Right cardiac atrium (tissue), 5 donors: ENCODE data around the gene IFT43. TPM values are rescaled to one million over a fixed set of nuclear protein-coding genes. Genes with fewer than 3 reads are reported as not detected.

Source experiments
- ATAC-seq, 2 donors: fragments of 200-7000 bp; cut with Tn5 transposase; one replicate each; pipeline versions ENCODE4 v1.8.0 to v1.9.1; 2020; ENCODE audit warnings: moderate library complexity in 2 of 2, mild to moderate bottlenecking in 1 of 2
- DNase-seq, 3 donors: peaks; one replicate each; pipeline ENCODE4 v3.0.0-alpha.2; 2020
- H3K27ac ChIP-seq: one replicate; pipeline ENCODE4 v1.5.1; 2013; ENCODE audit warnings: mild to moderate bottlenecking, low read length, control low read depth, moderate library complexity
- H3K27me3 ChIP-seq: one replicate; pipeline ENCODE4 v1.6.1; 2013; ENCODE audit not compliant: control insufficient read depth, insufficient read depth
- H3K4me1 ChIP-seq: one replicate; pipeline ENCODE4 v1.6.1; 2013; ENCODE audit warnings: low read length; ENCODE audit not compliant: control insufficient read depth, insufficient read depth
- H3K4me3 ChIP-seq: one replicate; pipeline ENCODE4 v1.5.1; 2013; ENCODE audit warnings: low read length, control low read depth
- H3K9me3 ChIP-seq: one replicate; pipeline ENCODE4 v1.6.1; 2013; ENCODE audit warnings: low read length; ENCODE audit not compliant: control insufficient read depth
- WGBS: extraction: QIAGEN DNeasy Blood & Tissue Kit; methylation state at CpG from one replicate; pipeline ENCODE4 v1.1.7; 2013; 5-methylcytosine and 5-hydroxymethylcytosine counted together
- intact Hi-C, 4 donors: fragments of 100-400 bp; cut with DNase I; formaldehyde crosslinking; loops; one replicate each; pipeline versions ENCODE4 v1.11.0 to v1.14.0; 2022 to 2023
- polyA plus RNA-seq: library from polyadenylated mRNA; stranded (reverse); fragments of 200-250 nt; gene quantifications from one replicate; pipeline ENCODE4 v1.2.3, GENCODE V29; 2013
- total RNA-seq, 4 donors: library from RNA; stranded (reverse); fragmentation: NEBNext Ultra II Directional; extraction: Animal tissue kit (Norgen Biotek cat#: 25700); gene quantifications; one replicate each; pipeline ENCODE4 v1.2.1, GENCODE V29; 2021
- donor health status: healthy with polysubstance abuse.
- donor health status: DM: no; HTN: yes; CAD: no.
- donor health status: DM: no; HTN: no; CAD: no.
- donor health status: DM: no; HTN: yes; CAD: no; lungs with severe emphysema.
- donor health status: DM: yes; HTN: yes; CAD: no.

Gene IFT43
- total and polyA plus RNA-seq, 5 donors: 46.1 to 76.2 (median 58.5) TPM

DNA sequence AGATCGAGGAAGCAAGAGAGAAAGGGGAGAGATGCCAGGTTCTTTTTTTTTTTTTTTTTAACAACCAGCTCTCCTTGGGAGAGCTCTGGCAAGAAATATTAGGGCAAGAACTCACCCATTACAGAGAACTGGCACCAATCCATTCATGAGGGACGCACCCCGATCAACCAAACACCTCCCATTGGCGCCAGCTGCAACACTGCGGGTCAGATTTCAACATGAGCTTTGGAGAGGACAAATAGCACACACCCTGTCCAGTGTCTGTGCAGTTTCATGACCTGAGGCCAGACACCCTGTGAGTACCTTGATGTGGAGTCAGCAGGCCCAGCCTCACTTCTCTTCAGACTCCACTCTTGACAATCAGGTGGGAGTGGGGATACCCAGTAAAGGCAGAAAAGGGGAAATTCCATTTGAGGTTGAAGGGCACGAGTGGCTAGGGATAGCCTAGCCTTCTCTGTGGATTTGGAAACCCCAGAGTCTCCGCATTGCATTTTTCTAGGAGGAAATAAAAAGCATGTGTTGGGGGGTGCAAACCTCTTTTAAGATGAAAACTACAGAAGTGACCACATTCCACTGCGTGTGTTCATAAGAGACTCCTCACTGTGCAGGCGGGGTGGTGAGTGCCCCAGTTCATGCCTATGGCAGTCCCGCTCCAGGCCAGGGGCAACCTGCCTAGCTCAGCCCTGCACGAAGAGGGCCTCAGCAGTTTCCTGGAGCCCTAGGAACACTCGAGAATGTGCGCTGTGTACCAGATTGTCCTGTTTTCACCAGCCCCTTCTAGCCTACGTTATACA is 123.7 kb downstream of the IFT43 start:
- Histone ChIP-seq H3K9me3 (no peaks in the 10 kb centered on the region), H3K27me3 (no peaks in the 10 kb centered on the region), H3K27ac (no peak overlapping the region), H3K4me3 (no peak overlapping the region), H3K4me1 (no peaks in the 10 kb centered on the region)
- no peak for DNase-seq
- intact Hi-C loops: no loop called here
- 78% methylated on average over 14 of the region's 14 CpGs for WGBS
- no peak for ATAC-seq

- H3K9me3 ChIP-seq: no peaks in the 10 kb centered on the region
- no peaks in the 10 kb centered on the region for H3K27me3 ChIP-seq
- no peak overlapping the region for H3K27ac ChIP-seq
- no peak for DNase-seq
- ATAC-seq: no peak
- no peak overlapping the region for H3K4me3 ChIP-seq
- no peaks in the 10 kb centered on the region for H3K4me1 ChIP-seq
- intact Hi-C loops: no loop called here
- WGBS: 50% methylated on average over 22 of the region's 22 CpGs
These were observed 127.5 kb downstream of the IFT43 start for GRCh38 chr14:76112889-76113624.

- 48% methylated on average over 8 of the region's 8 CpGs for WGBS
- H3K4me3 ChIP-seq: no peak overlapping the region
- no peak for ATAC-seq
- no peak overlapping the region for H3K27ac ChIP-seq
- no peak for DNase-seq
- no peaks in the 10 kb centered on the region for H3K9me3 ChIP-seq
- H3K4me1 ChIP-seq: no peaks in the 10 kb centered on the region
- intact Hi-C loops: no loop called here
- no peaks in the 10 kb centered on the region for H3K27me3 ChIP-seq
These were observed 128.1 kb downstream of the IFT43 start for GRCh38 chr14:76113691-76114090.

DNA sequence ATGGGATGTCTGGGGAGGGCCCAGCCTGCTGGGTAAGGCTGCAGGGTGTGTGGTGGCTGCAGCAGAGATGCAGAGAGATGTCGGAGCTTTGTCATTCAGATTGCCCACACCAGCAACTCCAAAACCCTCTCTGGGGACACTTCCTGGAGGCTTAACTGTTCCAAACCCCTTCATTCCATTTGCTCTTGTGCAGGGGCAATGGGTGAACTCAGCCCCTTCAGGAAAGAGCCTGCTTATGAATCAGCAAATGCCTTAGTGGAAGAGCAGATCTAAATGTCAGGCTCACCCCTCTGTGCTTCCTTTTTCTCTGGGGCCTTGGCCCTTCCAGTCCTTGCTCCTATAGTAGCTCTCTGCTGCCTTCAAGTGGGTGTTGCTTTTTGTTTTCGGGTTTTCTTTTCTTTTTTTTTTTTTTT is 129.5 kb downstream of the IFT43 start:
- ATAC-seq (no peak), DNase-seq (no peak)
- Histone ChIP-seq H3K4me3 (no peak overlapping the region), H3K9me3 (no peaks in the 10 kb centered on the region), H3K27ac (no peak overlapping the region), H3K4me1 (no peaks in the 10 kb centered on the region), H3K27me3 (no peaks in the 10 kb centered on the region)
- WGBS: 75% methylated on average over 2 of the region's 2 CpGs
- intact Hi-C loops: no loop called here

GRCh38 chr14:76117789-76118484 is 132.4 kb downstream of the IFT43 start:
- no peaks in the 10 kb centered on the region for H3K9me3 ChIP-seq
- H3K27me3 ChIP-seq: no peaks in the 10 kb centered on the region
- whole genome bisulfite sequencing: 56% methylated on average over 16 of the region's 16 CpGs
- DNase-seq: no peak
- intact Hi-C loops: no loop called here
- H3K27ac ChIP-seq: no peak overlapping the region
- H3K4me1 ChIP-seq: no peaks in the 10 kb centered on the region
- H3K4me3 ChIP-seq: no peak overlapping the region
- no peak for ATAC-seq

GRCh38 chr14:76118594-76118993 is 133.0 kb downstream of the IFT43 start:
- 81% methylated on average over 4 of the region's 4 CpGs for WGBS
- Histone ChIP-seq H3K27ac (no peak overlapping the region), H3K4me3 (no peak overlapping the region), H3K9me3 (no peaks in the 10 kb centered on the region), H3K27me3 (no peaks in the 10 kb centered on the region), H3K4me1 (no peaks in the 10 kb centered on the region)
- ATAC-seq (no peak), DNase-seq (no peak)
- intact Hi-C loops: no loop called here

- no peak overlapping the region for H3K4me3 ChIP-seq
- H3K27ac ChIP-seq: no peak overlapping the region
- ATAC-seq (no peak), DNase-seq (no peak)
- H3K9me3 ChIP-seq: no peaks in the 10 kb centered on the region
- 74% methylated on average over 4 of the region's 4 CpGs for WGBS
- intact Hi-C loops: no loop called here
- no peaks in the 10 kb centered on the region for H3K4me1 ChIP-seq
- no peaks in the 10 kb centered on the region for H3K27me3 ChIP-seq
These were observed 135.7 kb downstream of the IFT43 start for GRCh38 chr14:76121089-76121748.

DNA sequence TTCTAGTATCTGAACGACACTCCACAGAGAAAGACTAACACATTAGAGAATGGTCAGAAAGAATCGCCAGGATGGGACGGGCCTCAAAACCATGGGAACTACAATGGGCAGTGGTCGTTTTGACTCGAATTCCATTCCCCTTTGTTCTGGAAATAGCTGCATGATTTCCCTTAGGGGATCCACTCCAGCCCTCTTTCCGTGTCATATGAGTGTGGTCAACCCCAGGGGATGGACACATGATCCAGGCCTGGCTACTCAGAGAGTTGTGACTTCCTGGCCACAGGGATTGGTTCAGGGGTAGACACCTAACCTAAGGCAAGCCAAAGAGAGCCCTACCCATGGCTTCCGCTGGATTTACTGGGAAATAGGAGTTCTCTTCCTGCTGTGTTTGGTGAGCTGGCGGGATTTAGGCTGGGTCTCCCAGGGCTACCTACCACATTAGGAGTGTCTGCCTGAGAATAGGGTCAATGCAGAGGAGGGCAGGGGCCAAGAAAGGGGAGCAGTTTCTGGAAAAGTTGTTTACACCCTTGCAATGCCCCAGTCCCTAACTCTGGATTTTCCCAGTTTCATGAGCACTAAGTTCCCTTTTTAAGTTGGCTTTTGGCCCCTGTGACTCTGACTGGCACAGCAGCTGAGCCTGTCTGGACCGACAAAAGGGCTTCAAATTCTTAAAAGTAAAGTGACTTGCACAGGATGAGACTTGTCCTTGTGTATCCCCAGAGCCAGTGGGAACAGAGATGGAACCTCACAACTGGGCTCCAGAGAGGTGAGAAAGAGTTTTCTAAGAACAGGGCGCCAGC is 138.1 kb downstream of the IFT43 start:
- Histone ChIP-seq H3K27me3 (no peaks in the 10 kb centered on the region), H3K4me3 (no peak overlapping the region), H3K4me1 (no peaks in the 10 kb centered on the region), H3K9me3 (no peaks in the 10 kb centered on the region), H3K27ac (no peak overlapping the region)
- 63% methylated on average over 10 of the region's 10 CpGs for WGBS
- no peak for ATAC-seq
- no peak for DNase-seq
- intact Hi-C loops: no loop called here

- no peaks in the 10 kb centered on the region for H3K27me3 ChIP-seq
- no peak for ATAC-seq
- intact Hi-C loops: no loop called here
- DNase-seq: no peak
- no peak overlapping the region for H3K4me3 ChIP-seq
- H3K4me1 ChIP-seq: no peaks in the 10 kb centered on the region
- whole genome bisulfite sequencing: 60% methylated on average over 8 of the region's 8 CpGs
- no peak overlapping the region for H3K27ac ChIP-seq
- no peaks in the 10 kb centered on the region for H3K9me3 ChIP-seq
These were observed 139.9 kb downstream of the IFT43 start for GRCh38 chr14:76125511-76125910.

- ATAC-seq: no peak
- 76% methylated on average over 5 of the region's 5 CpGs for WGBS
These were observed 140.5 kb downstream of the IFT43 start for GRCh38 chr14:76126076-76126475.

More at GRCh38 chr14:76126076-76126475, 140.5 kb downstream of the IFT43 start:
- Histone ChIP-seq H3K4me3 (no peak overlapping the region), H3K4me1 (no peaks in the 10 kb centered on the region), H3K27me3 (no peaks in the 10 kb centered on the region), H3K9me3 (no peaks in the 10 kb centered on the region), H3K27ac (no peak overlapping the region)
- DNase-seq: no peak
- intact Hi-C loops: no loop called here
